Chondrocyte (in vitro differentiated cells): Measurements from ENCODE around the gene FAM107A. TPM values are rescaled to one million over a fixed set of nuclear protein-coding genes. Genes with fewer than 3 reads are reported as not detected.

Experiments used
- DNase-seq: peaks from one replicate; pipeline ENCODE4 v3.0.0; 2021; ENCODE audit warnings: mixed read lengths, low spot score
- H3K27ac Mint-ChIP-seq: one replicate; pipeline ENCODE4 v1.8.0; 2021; ENCODE audit warnings: mild to moderate bottlenecking, moderate library complexity, mixed read lengths; ENCODE audit not compliant: unreplicated experiment
- H3K27me3 Mint-ChIP-seq: 2 replicates; pipeline ENCODE4 v1.8.0; 2021; ENCODE audit warnings: low read depth, mixed read lengths
- H3K36me3 Mint-ChIP-seq: 2 replicates; pipeline ENCODE4 v1.8.0; 2021; ENCODE audit warnings: low read depth, mixed read lengths
- H3K4me1 Mint-ChIP-seq: 2 replicates; pipeline ENCODE4 v1.8.0; 2021; ENCODE audit warnings: low read depth, mild to moderate bottlenecking, mixed read lengths
- H3K4me3 Mint-ChIP-seq: one replicate; pipeline ENCODE4 v1.8.0; 2021; ENCODE audit warnings: mild to moderate bottlenecking, moderate library complexity, mixed read lengths; ENCODE audit not compliant: unreplicated experiment
- H3K9me3 Mint-ChIP-seq: 2 replicates; pipeline ENCODE4 v1.8.0; 2021; ENCODE audit warnings: low read depth, mixed read lengths
- CTCF ChIP-seq: fragments of 200-600 bp; sonication (generic); IDR thresholded peaks from 2 replicates; pipeline ENCODE4 v1.5.0; 2021; ENCODE audit warnings: antibody characterized with exemption, mild to moderate bottlenecking, moderate library complexity
- total RNA-seq: library from RNA; stranded (reverse); gene quantifications from 3 replicates; pipeline ENCODE4 v1.2.1, GENCODE V29; 2021

The FAM107A gene
- total RNA-seq, 1 donor from 2014 or later, result not detected

- H3K36me3 Mint-ChIP-seq, result no peaks in the 10 kb centered on the region
- H3K4me3 Mint-ChIP-seq, result no peak overlapping the region
- DNase-seq, result no peak
- H3K27me3 Mint-ChIP-seq, result no peaks in the 10 kb centered on the region
- no peak for TF ChIP-seq CTCF
- peaks cover 7% of the 10 kb centered on the region for H3K9me3 Mint-ChIP-seq
- peaks cover 40% of the 10 kb centered on the region for H3K4me1 Mint-ChIP-seq
- H3K27ac Mint-ChIP-seq, result peak overlapping the region; percentile 49
Observed at GRCh38 chr3:58564054-58564453, 13.1 kb downstream of the FAM107A start.

- peak overlapping the region; percentile 49 for H3K27ac Mint-ChIP-seq
- no peak for TF ChIP-seq CTCF
- peaks cover 35% of the 10 kb centered on the region for H3K4me1 Mint-ChIP-seq
- no peak overlapping the region for H3K4me3 Mint-ChIP-seq
- peak; percentile 65 for DNase-seq
- H3K27me3 Mint-ChIP-seq, result no peaks in the 10 kb centered on the region
- H3K9me3 Mint-ChIP-seq, result peaks cover 7% of the 10 kb centered on the region
- H3K36me3 Mint-ChIP-seq, result no peaks in the 10 kb centered on the region
Observed at GRCh38 chr3:58563386-58564035, 13.7 kb downstream of the FAM107A start.

GRCh38 chr3:58562498-58562897 lies 14.7 kb downstream of the FAM107A start:
- Mint-ChIP-seq H3K27ac (no peak overlapping the region), H3K36me3 (no peaks in the 10 kb centered on the region), H3K4me3 (no peak overlapping the region), H3K4me1 (peaks cover 34% of the 10 kb centered on the region), H3K27me3 (no peaks in the 10 kb centered on the region), H3K9me3 (peaks cover 7% of the 10 kb centered on the region)
- peak; percentile 24 for DNase-seq
- TF ChIP-seq CTCF, result no peak

GRCh38 chr3:58560771-58561311 lies 16.4 kb downstream of the FAM107A start:
- peaks cover 34% of the 10 kb centered on the region for H3K4me1 Mint-ChIP-seq

GRCh38 chr3:58559586-58559985 lies 17.6 kb downstream of the FAM107A start:
- no peaks in the 10 kb centered on the region for H3K36me3 Mint-ChIP-seq
- H3K27ac Mint-ChIP-seq, result no peak overlapping the region
- H3K9me3 Mint-ChIP-seq, result peaks cover 7% of the 10 kb centered on the region
- H3K27me3 Mint-ChIP-seq, result no peaks in the 10 kb centered on the region
- peak; percentile 29 for DNase-seq
- H3K4me1 Mint-ChIP-seq, result peaks cover 28% of the 10 kb centered on the region
- TF ChIP-seq CTCF, result no peak
- H3K4me3 Mint-ChIP-seq, result no peak overlapping the region

More at GRCh38 chr3:58560771-58561311, 16.4 kb downstream of the FAM107A start:
- H3K36me3 Mint-ChIP-seq, result no peaks in the 10 kb centered on the region
- peak; percentile 82 for TF ChIP-seq CTCF
- no peaks in the 10 kb centered on the region for H3K27me3 Mint-ChIP-seq
- peak; percentile 53 for DNase-seq
- H3K4me3 Mint-ChIP-seq, result no peak overlapping the region
- H3K27ac Mint-ChIP-seq, result peak overlapping the region; percentile 82
- H3K9me3 Mint-ChIP-seq, result peaks cover 7% of the 10 kb centered on the region
